Psoas muscle (tissue), 8 donors: ENCODE results near the gene KCNIP3. TPM values are rescaled to one million over a fixed set of nuclear protein-coding genes. Genes with fewer than 3 reads are reported as not detected.

Experiments
- ATAC-seq, 4 donors: fragments of 200-7000 bp; cut with Tn5 transposase; one replicate each; pipeline ENCODE4 v1.9.1; 2020; ENCODE audit warnings: moderate library complexity in 3 of 4, mild to moderate bottlenecking in 2 of 4
- DNase-seq, 2 donors: peaks; one replicate each; pipeline ENCODE4 v3.0.0-alpha.2; 2020
- H3K27ac ChIP-seq: fragments of 200-600 bp; one replicate; pipeline ENCODE4 v1.8.0; 2022
- H3K27me3 ChIP-seq, 3 donors: fragments of 200-600 bp in 1 of 3; one replicate each; pipeline versions ENCODE4 v1.6.1 to v1.8.0; 2013 to 2022; ENCODE audit warnings: low read length in 2 of 3, mild to moderate bottlenecking in 2 of 3, moderate library complexity in 1 of 3; ENCODE audit not compliant: insufficient read depth in 3 of 3
- H3K36me3 ChIP-seq, 2 donors: fragments of 200-600 bp in 1 of 2; one replicate each; pipeline versions ENCODE4 v1.6.1 to v1.8.0; 2013 to 2022; ENCODE audit warnings: low read depth in 1 of 2, mild to moderate bottlenecking in 1 of 2, moderate library complexity in 1 of 2; ENCODE audit not compliant: insufficient read depth in 1 of 2
- H3K4me1 ChIP-seq: fragments of 200-600 bp; one replicate; pipeline ENCODE4 v1.8.0; 2022
- H3K4me3 ChIP-seq: fragments of 200-600 bp; one replicate; pipeline ENCODE4 v1.8.0; 2022; ENCODE audit warnings: mild to moderate bottlenecking
- H3K9me3 ChIP-seq: fragments of 200-600 bp; one replicate; pipeline ENCODE4 v1.8.0; 2022
- WGBS, 3 donors: extraction: QIAGEN DNeasy Blood & Tissue Kit; methylation state at CpG; one replicate each; pipeline versions ENCODE4 v1.1.6 to v1.1.7; 2013; 5-methylcytosine and 5-hydroxymethylcytosine counted together
- intact Hi-C, 2 donors: fragments of 100-400 bp; cut with DNase I; formaldehyde crosslinking; loops; one replicate each; pipeline versions ENCODE4 v1.11.0 to v1.14.2; 2022
- polyA plus RNA-seq, 3 donors: library from polyadenylated mRNA; stranded (reverse); fragments of 200-250 nt; gene quantifications; one replicate each; pipeline ENCODE4 v1.2.3, GENCODE V29; 2013
- total RNA-seq, 4 donors: library from RNA; stranded (reverse); fragmentation: NEBNext Ultra II Directional in 2 of 4; extraction: Animal tissue kit (Norgen Biotek cat#: 25700) in 2 of 4; gene quantifications; one replicate each; pipeline versions ENCODE4 v1.2.1 to v1.2.4, GENCODE V29; 2021 to 2023
- TF ChIP-seq, protein P1 (sequence below): fragments of 200-600 bp; IDR thresholded peaks from one replicate; pipeline ENCODE4 v1.8.0; 2022; ENCODE audit warnings: antibody characterized with exemption
- donor health status: healthy with polysubstance abuse.
- donor health status: DM: no; HTN: no; CAD: no; lungs with moderate emphysema.
- donor health status: Bipolar disorder and iron deficiency.
- donor health status: healthy.
- donor health status: DM: yes; HTN: yes; CAD: no.
- donor health status: DM: no; HTN: no; CAD: no.
- donor health status: DM: no; HTN: no; CAD: no.
- donor health status: DM: yes; HTN: yes; CAD: no.

KCNIP3 gene
- total and polyA plus RNA-seq, 7 donors: 0.93 to 2.0 (median 1.3) TPM

DNA sequence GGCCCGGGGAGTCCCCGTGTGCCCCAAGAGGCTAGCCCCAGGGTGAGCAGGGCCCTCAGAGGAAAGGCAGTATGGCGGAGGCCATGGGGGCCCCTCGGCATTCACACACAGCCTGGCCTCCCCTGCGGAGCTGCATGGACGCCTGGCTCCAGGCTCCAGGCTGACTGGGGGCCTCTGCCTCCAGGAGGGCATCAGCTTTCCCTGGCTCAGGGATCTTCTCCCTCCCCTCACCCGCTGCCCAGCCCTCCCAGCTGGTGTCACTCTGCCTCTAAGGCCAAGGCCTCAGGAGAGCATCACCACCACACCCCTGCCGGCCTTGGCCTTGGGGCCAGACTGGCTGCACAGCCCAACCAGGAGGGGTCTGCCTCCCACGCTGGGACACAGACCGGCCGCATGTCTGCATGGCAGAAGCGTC is 88.4 kb downstream of the KCNIP3 start:
- ATAC-seq: peak in 1 of 4 donors; percentile 18

DNA sequence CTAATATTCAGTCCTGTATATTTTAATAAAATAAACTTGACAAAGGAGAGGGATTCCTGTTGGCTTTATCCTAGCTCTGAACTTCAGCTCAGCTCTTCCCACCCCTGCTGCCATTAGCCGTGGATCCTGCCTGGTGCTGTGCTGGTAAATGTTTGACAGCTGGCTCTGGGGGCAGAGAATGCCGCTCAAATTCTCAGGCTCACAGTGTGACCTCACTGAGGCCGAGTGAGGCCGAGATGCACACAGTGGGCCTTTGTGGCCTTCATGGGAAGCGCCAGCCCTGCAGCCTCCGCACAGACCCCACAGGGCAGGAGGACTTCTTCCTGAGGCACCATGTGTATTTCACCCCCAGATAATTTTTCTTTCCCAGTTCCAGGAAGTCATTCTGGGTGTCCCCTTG is 88.9 kb downstream of the KCNIP3 start:
- 55 to 69% (median 63%) methylated on average over 6 of the region's 6 CpGs for WGBS, 3 donors
- Histone ChIP-seq H3K4me1 (no peaks in the 10 kb centered on the region), H3K9me3 (no peaks in the 10 kb centered on the region), H3K36me3 (no peaks in the 10 kb centered on the region), H3K27me3 (peaks cover 0 to 18% (median 11%) of the 10 kb centered on the region in 3 donors), H3K4me3 (no peak overlapping the region), H3K27ac (no peak overlapping the region)
- DNase-seq: no peak
- no peak for ATAC-seq
- TF ChIP-seq, protein P1, sequence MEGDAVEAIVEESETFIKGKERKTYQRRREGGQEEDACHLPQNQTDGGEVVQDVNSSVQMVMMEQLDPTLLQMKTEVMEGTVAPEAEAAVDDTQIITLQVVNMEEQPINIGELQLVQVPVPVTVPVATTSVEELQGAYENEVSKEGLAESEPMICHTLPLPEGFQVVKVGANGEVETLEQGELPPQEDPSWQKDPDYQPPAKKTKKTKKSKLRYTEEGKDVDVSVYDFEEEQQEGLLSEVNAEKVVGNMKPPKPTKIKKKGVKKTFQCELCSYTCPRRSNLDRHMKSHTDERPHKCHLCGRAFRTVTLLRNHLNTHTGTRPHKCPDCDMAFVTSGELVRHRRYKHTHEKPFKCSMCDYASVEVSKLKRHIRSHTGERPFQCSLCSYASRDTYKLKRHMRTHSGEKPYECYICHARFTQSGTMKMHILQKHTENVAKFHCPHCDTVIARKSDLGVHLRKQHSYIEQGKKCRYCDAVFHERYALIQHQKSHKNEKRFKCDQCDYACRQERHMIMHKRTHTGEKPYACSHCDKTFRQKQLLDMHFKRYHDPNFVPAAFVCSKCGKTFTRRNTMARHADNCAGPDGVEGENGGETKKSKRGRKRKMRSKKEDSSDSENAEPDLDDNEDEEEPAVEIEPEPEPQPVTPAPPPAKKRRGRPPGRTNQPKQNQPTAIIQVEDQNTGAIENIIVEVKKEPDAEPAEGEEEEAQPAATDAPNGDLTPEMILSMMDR: no peak
- intact Hi-C loops: loop anchor here in 1 of 2 donors (5.0 kb wide), 1 partner anchor 39 kb away; no protein-coding TSS in a partner anchor

More for the DNA sequence above, 88.4 kb downstream of the KCNIP3 start:
- no peak overlapping the region for H3K4me3 ChIP-seq
- no peak for DNase-seq
- TF ChIP-seq, protein P1: no peak
- H3K36me3 ChIP-seq: no peaks in the 10 kb centered on the region
- intact Hi-C loops: loop anchor here in 1 of 2 donors (5.0 kb wide), 1 partner anchor 38 kb away; no protein-coding TSS in a partner anchor
- peaks cover 0 to 18% (median 11%) of the 10 kb centered on the region in 3 donors for H3K27me3 ChIP-seq
- H3K27ac ChIP-seq: no peak overlapping the region
- 32 to 54% (median 45%) methylated on average over 10 to 12 of the region's 12 CpGs for WGBS, 3 donors
- H3K4me1 ChIP-seq: no peaks in the 10 kb centered on the region
- H3K9me3 ChIP-seq: no peaks in the 10 kb centered on the region

DNA sequence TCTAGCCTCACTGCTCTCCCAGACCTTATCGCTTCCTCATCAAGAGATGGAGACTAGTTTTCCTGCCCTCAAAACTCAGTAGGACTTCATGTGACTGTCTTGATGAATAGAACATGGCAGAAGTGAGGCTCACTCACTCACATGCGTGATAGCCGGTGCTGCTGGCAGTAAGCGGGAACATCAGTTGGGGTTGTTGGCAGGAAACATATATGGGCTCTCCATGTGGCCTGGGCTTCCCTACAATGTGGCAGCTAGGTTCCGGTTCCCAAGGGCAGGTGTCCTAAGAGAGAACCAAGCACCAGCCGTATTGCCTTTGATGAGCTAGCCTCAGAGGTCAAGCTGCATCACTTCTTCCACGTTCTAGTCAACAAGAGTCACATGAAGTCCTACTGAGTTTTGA is 90.2 kb downstream of the KCNIP3 start:
- no peak for ATAC-seq
- DNase-seq: no peak
- intact Hi-C loops: loop anchor here in 1 of 2 donors (5.0 kb wide), 1 partner anchor 40 kb away; no protein-coding TSS in a partner anchor
- TF ChIP-seq, protein P1: no peak
- H3K9me3 ChIP-seq: no peaks in the 10 kb centered on the region
- 79 to 85% (median 84%) methylated on average over 7 of the region's 7 CpGs for WGBS, 3 donors
- no peaks in the 10 kb centered on the region for H3K4me1 ChIP-seq
- H3K27me3 ChIP-seq: peaks cover 0 to 16% (median 11%) of the 10 kb centered on the region in 3 donors
- H3K27ac ChIP-seq: no peak overlapping the region
- no peak overlapping the region for H3K4me3 ChIP-seq
- no peaks in the 10 kb centered on the region for H3K36me3 ChIP-seq

DNA sequence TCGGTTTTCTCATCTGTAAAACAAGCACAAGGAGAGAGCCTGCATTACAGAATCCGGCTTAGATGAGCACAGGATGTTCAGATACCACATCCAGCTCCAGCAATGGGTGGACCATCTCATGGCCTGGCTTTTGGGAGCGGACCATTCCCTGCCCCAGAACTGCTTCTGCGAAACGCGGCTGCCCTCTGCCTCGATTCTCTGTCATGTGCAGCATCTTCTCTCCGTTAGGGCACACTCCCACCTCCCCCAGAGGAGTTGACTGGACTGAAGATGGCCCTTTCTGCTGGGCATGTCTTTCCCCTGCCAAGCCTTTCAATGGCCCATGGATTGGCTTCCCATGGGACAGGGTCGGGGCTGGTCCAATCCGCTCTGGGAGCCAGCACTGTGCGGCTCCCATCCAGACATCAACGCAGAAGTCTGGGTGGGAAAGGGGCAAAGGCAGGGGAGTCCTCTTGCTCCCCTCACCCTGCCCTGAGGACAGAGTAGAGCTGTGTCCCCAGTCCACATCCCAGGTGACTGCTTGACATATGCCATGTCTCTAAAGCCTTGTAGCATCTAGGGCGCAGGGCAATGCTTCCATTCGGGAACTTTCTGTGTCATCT is 91.0 kb downstream of the KCNIP3 start:
- WGBS, 3 donors: 85 to 90% (median 89%) methylated on average over 14 of the region's 14 CpGs

More for the DNA sequence above, 91.0 kb downstream of the KCNIP3 start:
- H3K4me1 ChIP-seq: no peaks in the 10 kb centered on the region
- intact Hi-C loops: loop anchor here in 1 of 2 donors (5.0 kb wide), 1 partner anchor 41 kb away; no protein-coding TSS in a partner anchor
- ATAC-seq (no peak), DNase-seq (no peak)
- no peaks in the 10 kb centered on the region for H3K36me3 ChIP-seq
- no peak overlapping the region for H3K27ac ChIP-seq
- peaks cover 0 to 11% (median 9%) of the 10 kb centered on the region in 3 donors for H3K27me3 ChIP-seq
- H3K9me3 ChIP-seq: no peaks in the 10 kb centered on the region
- no peak overlapping the region for H3K4me3 ChIP-seq
- TF ChIP-seq, protein P1: no peak
